ENCODE measurements around the gene PRSS33. TPM values are rescaled to one million over a fixed set of nuclear protein-coding genes. Genes with fewer than 3 reads are reported as not detected.

Gene PRSS33
- total and polyA plus RNA-seq, 9 of the 15 experiments (the other 6 are each of a cell fraction or from before 2014, with no cell fraction given), result not detected

- TF ChIP-seq, protein P1, sequence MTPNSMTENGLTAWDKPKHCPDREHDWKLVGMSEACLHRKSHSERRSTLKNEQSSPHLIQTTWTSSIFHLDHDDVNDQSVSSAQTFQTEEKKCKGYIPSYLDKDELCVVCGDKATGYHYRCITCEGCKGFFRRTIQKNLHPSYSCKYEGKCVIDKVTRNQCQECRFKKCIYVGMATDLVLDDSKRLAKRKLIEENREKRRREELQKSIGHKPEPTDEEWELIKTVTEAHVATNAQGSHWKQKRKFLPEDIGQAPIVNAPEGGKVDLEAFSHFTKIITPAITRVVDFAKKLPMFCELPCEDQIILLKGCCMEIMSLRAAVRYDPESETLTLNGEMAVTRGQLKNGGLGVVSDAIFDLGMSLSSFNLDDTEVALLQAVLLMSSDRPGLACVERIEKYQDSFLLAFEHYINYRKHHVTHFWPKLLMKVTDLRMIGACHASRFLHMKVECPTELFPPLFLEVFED (CRISPR knock-in tag; conservative IDR thresholded peaks at IDR 0.05), result no peak
- TF ChIP-seq SNRNP70 (optimal IDR thresholded peaks at IDR 0.05; ENCODE audit: low read depth, low read length) (no peak), CHD1 (IDR thresholded peaks at IDR 0.05; ENCODE audit: low read length) (no peak), HDGF (IDR thresholded peaks at IDR 0.05) (no peak), ZNF668 (CRISPR knock-in tag; IDR thresholded peaks at IDR 0.05) (no peak), ZNF311 (CRISPR knock-in tag; IDR thresholded peaks at IDR 0.05) (no peak), TAL1 (IDR thresholded peaks at IDR 0.05) (no peak), NR4A1 (CRISPR knock-in tag; IDR thresholded peaks at IDR 0.05) (no peak), NR4A1 (tag; IDR thresholded peaks at IDR 0.05) (0 out of 2 replicates have a peak, but pooled peaks have one; percentile 17), TFAM (CRISPR knock-in tag; conservative IDR thresholded peaks at IDR 0.05) (no peak), E4F1 (CRISPR knock-in tag; IDR thresholded peaks at IDR 0.05; ENCODE audit: borderline replicate concordance) (no peak), NR1H2 (CRISPR knock-in tag; IDR thresholded peaks at IDR 0.05) (no peak), ELK3 (CRISPR knock-in tag; IDR thresholded peaks at IDR 0.05) (no peak), ZC3H11A (IDR thresholded peaks at IDR 0.05; ENCODE audit: low read depth, low read length) (no peak), BDP1 (IDR thresholded peaks at IDR 0.05; ENCODE audit: insufficient read depth, insufficient read length) (no peak), DNMT1 (IDR thresholded peaks at IDR 0.05) (no peak), ZKSCAN3 (CRISPR knock-in tag; IDR thresholded peaks at IDR 0.05) (no peak), SLC30A9 (CRISPR knock-in tag; IDR thresholded peaks at IDR 0.05) (no peak), PYGO2 (tag; IDR thresholded peaks at IDR 0.05) (no peak), ZNF124 (CRISPR knock-in tag; IDR thresholded peaks at IDR 0.05) (no peak; the same call in 1 of the 2 replicates), PTBP1 (IDR thresholded peaks at IDR 0.05; ENCODE audit: low read depth, low read length) (no peak)
- TF ChIP-seq, protein P2, sequence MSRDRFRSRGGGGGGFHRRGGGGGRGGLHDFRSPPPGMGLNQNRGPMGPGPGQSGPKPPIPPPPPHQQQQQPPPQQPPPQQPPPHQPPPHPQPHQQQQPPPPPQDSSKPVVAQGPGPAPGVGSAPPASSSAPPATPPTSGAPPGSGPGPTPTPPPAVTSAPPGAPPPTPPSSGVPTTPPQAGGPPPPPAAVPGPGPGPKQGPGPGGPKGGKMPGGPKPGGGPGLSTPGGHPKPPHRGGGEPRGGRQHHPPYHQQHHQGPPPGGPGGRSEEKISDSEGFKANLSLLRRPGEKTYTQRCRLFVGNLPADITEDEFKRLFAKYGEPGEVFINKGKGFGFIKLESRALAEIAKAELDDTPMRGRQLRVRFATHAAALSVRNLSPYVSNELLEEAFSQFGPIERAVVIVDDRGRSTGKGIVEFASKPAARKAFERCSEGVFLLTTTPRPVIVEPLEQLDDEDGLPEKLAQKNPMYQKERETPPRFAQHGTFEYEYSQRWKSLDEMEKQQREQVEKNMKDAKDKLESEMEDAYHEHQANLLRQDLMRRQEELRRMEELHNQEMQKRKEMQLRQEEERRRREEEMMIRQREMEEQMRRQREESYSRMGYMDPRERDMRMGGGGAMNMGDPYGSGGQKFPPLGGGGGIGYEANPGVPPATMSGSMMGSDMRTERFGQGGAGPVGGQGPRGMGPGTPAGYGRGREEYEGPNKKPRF (IDR thresholded peaks at IDR 0.05; ENCODE audit: low read depth, low read length), result no peak
Observed at GRCh38 chr16:2817340-2818271, 30.2 kb upstream of the PRSS33 start (continued).

Data from K562 (cell line).